GM13977 (cell line): ENCODE data around the gene DRC3.

Source experiments
- DNase-seq: peaks from one replicate; pipeline ENCODE4 v3.0.0; 2012; ENCODE audit warnings: low spot score
- CTCF ChIP-seq: IDR thresholded peaks from 2 replicates; pipeline ENCODE4 v1.5.1; 2012; ENCODE audit warnings: mild to moderate bottlenecking, control low read depth; ENCODE audit not compliant: insufficient read depth; ENCODE audit errors: extremely low read depth, missing control alignments
- in situ Hi-C: fragments of 300-500 bp; cut with MboI; formaldehyde crosslinking; loops from one replicate; pipeline ENCODE4 v1.12.0; 2022; ENCODE audit warnings: low sequenced_read_pairs, low pct_unique_long_range_greater_than_20kb, mixed read lengths, inconsistent platforms; ENCODE audit not compliant: unreplicated experiment

Gene DRC3

GRCh38 chr17:18021372-18021771, 48.7 kb downstream of the DRC3 start:
- no peak for DNase-seq
- TF ChIP-seq CTCF, result no peak
- in situ Hi-C loops, result loop anchor here (10.0 kb wide), 1 partner anchor 347 kb away; no protein-coding TSS in a partner anchor

DNA sequence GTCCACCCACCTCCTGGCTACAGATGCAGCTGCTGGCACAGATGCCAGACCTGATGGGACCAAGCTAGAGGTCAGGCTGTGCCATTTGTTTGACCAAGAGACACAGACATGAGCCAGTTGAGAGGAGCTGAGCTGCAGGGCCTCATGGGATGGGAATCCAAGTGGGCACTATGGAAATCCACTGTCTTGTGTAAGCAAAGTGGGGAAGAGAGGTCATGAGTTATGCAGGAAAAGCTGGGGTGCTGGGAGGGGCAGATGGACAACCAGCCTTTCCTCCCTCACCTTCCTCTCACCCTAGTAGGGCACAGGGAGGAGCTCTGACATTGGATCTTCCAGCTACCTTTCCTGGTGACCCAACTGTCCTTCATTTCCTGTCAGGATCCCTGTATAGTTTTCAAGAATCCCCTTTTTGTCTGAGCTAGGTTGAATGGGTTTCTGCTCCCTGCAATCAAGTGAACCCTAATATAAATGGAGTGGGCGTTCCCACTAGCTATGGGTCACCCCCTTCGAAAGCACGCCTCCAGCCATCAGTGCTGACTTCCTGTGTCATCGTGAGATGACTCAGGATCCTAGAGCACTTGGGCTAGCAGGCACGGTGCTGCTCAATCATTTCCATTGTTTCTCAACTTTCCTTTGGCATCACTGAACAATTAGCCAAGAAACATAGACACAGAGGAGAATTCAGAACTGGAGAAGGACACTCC, 52.7 kb downstream of the DRC3 start:
- in situ Hi-C loops, result loop anchor here (10.0 kb wide), 1 partner anchor 351 kb away; no protein-coding TSS in a partner anchor

GRCh38 chr17:18025945-18026776, 53.5 kb downstream of the DRC3 start:
- in situ Hi-C loops, result loop anchor here (10.0 kb wide), 1 partner anchor 351 kb away; no protein-coding TSS in a partner anchor
- DNase-seq, result no peak
- no peak for TF ChIP-seq CTCF

More for the DNA sequence above, 52.7 kb downstream of the DRC3 start:
- DNase-seq, result peak; percentile 73
- TF ChIP-seq CTCF, result no peak

- in situ Hi-C loops, result loop anchor here (10.0 kb wide), 1 partner anchor 352 kb away; no protein-coding TSS in a partner anchor
- no peak for TF ChIP-seq CTCF
- DNase-seq, result no peak
Measured at GRCh38 chr17:18027280-18027679, 54.6 kb downstream of the DRC3 start.

GRCh38 chr17:18028114-18028951, 55.7 kb downstream of the DRC3 start:
- TF ChIP-seq CTCF, result no peak
- no peak for DNase-seq
- in situ Hi-C loops, result loop anchor here (10.0 kb wide), 1 partner anchor 354 kb away; no protein-coding TSS in a partner anchor

DNA sequence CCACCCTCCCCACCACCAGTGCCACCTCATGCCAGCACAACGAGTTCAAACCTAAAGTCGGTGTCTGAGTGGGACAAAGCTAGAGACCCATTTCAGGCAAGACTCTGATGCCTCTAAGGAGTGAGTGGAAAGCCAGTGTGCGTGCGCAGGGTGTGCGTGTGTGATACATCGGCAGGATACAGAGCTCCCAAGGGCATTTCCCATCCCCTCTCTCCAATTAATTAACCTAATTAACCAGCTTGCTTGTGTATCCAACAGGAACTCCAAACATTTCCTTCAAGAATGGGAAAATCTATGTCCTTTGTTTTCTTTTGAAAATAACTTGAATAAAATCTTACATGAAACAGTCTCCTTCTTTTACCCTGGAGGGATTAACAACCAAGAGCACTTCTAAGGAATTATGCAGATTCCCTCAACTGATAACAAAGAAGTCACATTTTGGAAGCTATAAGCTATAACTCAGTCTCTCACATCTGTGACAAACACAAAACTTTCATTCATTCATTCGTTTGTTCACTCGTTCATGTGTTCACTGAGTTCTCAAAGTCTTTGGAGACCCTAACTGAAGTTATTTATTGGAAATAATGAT, 56.4 kb downstream of the DRC3 start:
- TF ChIP-seq CTCF, result no peak
- DNase-seq, result no peak
- in situ Hi-C loops, result loop anchor here (10.0 kb wide), 1 partner anchor 354 kb away; no protein-coding TSS in a partner anchor
